Gastroesophageal sphincter (tissue), 4 donors: ENCODE data around the gene CDK10. TPM values are rescaled to one million over a fixed set of nuclear protein-coding genes. Genes with fewer than 3 reads are reported as not detected.

ENCODE experiments used
- ATAC-seq: fragments of 150-250 bp; one replicate; pipeline ENCODE4 v1.9.1; 2016; ENCODE audit warnings: mild to moderate bottlenecking, moderate library complexity
- H3K27ac ChIP-seq, 4 donors: fragments of 200-600 bp; sonication (generic) in 3 of 4; 1 replicate in 3 of 4; 2 replicates in 1 of 4; pipeline ENCODE4 v1.5.1; 2016 to 2019
- H3K27me3 ChIP-seq: fragments of 200-600 bp; sonication (generic); one replicate; pipeline ENCODE4 v1.5.1; 2019
- H3K36me3 ChIP-seq, 2 donors: fragments of 200-600 bp; sonication (generic); one replicate each; pipeline ENCODE4 v1.5.1; 2019; ENCODE audit warnings: control low read depth in 1 of 2
- H3K4me1 ChIP-seq, 3 donors: fragments of 200-600 bp; sonication (generic); 1 replicate in 2 of 3; 2 replicates in 1 of 3; pipeline ENCODE4 v1.5.1; 2016 to 2019; ENCODE audit warnings: control low read depth in 2 of 3
- H3K4me3 ChIP-seq, 2 donors: fragments of 200-600 bp; sonication (generic); one replicate each; pipeline ENCODE4 v1.5.1; 2019; ENCODE audit warnings: mild to moderate bottlenecking in 1 of 2, moderate library complexity in 1 of 2
- H3K9me3 ChIP-seq, 3 donors: fragments of 200-600 bp; sonication (generic); one replicate each; pipeline ENCODE4 v1.5.1; 2017 to 2019; ENCODE audit warnings: control low read depth in 2 of 3
- EP300 ChIP-seq: sonication (generic); formaldehyde crosslinking; IDR thresholded peaks from one replicate; pipeline ENCODE4 v1.6.1; 2017; ENCODE audit warnings: antibody characterized with exemption, mild to moderate bottlenecking
- POLR2A ChIP-seq, 2 donors: fragments of 450-650 bp; IDR thresholded peaks; one replicate each; pipeline ENCODE4 v1.6.1; 2017; ENCODE audit warnings: antibody characterized with exemption in 2 of 2, mild to moderate bottlenecking in 2 of 2, moderate library complexity in 1 of 2
- POLR2AphosphoS5 ChIP-seq: sonication (generic); formaldehyde crosslinking; IDR thresholded peaks from one replicate; pipeline ENCODE4 v1.6.1; 2017; ENCODE audit warnings: antibody characterized with exemption
- WGBS, 2 donors: methylation state at CpG; one replicate each; pipeline ENCODE4 v1.1.5; 2018; ENCODE audit warnings: low coverage in 1 of 2; 5-methylcytosine and 5-hydroxymethylcytosine counted together
- total RNA-seq, 4 donors: library from RNA; depleted of rRNA; stranded (reverse); fragments of >200 nt; gene quantifications; one replicate each; pipeline ENCODE4 v1.1.0, GENCODE V29; 2016
- TF ChIP-seq, protein P1 (sequence below), 4 experiments: fragments of 200-600 bp in 2 of 4; fragments of 450-650 bp in 2 of 4; sonication (generic) in 1 of 4; IDR thresholded peaks; one replicate each; pipeline ENCODE4 v1.5.1; 2017 to 2019; ENCODE audit warnings: antibody characterized with exemption in 4 of 4, mild to moderate bottlenecking in 2 of 4, moderate library complexity in 2 of 4

The CDK10 gene
- total RNA-seq, 4 donors from 2014 or later, result 24.1 to 44.0 (median 28.9) TPM

DNA sequence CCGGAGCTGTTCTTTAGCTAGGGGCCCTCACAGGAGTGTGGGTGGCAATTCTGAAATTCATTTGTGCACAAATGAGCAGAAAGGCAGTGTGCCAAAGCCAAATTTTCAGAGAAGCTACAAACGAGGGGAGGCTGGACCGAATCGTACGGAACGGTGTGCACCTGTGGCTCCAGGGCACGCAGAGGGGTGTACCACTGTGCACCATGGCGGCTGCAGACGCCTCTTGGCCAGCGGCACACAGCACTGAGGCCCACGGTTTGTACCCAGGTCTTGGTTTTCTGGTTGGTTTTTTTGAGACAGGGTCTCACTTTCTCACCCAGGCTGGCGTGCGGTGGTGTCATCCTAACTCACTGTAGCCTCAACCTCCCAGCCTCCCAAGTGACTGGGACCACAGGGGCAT lies 43.9 kb upstream of the CDK10 start:
- peaks cover 0 to 21% (median 0%) of the 10 kb centered on the region in 3 donors for H3K4me1 ChIP-seq
- TF ChIP-seq POLR2A (IDR thresholded peaks at IDR 0.05), result no peak
- TF ChIP-seq, protein P1, sequence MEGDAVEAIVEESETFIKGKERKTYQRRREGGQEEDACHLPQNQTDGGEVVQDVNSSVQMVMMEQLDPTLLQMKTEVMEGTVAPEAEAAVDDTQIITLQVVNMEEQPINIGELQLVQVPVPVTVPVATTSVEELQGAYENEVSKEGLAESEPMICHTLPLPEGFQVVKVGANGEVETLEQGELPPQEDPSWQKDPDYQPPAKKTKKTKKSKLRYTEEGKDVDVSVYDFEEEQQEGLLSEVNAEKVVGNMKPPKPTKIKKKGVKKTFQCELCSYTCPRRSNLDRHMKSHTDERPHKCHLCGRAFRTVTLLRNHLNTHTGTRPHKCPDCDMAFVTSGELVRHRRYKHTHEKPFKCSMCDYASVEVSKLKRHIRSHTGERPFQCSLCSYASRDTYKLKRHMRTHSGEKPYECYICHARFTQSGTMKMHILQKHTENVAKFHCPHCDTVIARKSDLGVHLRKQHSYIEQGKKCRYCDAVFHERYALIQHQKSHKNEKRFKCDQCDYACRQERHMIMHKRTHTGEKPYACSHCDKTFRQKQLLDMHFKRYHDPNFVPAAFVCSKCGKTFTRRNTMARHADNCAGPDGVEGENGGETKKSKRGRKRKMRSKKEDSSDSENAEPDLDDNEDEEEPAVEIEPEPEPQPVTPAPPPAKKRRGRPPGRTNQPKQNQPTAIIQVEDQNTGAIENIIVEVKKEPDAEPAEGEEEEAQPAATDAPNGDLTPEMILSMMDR (IDR thresholded peaks at IDR 0.05), result no peak
- H3K9me3 ChIP-seq, result no peaks in the 10 kb centered on the region
- H3K27me3 ChIP-seq, result no peaks in the 10 kb centered on the region
- H3K36me3 ChIP-seq, result peaks cover 0 to 39% of the 10 kb centered on the region in 2 donors
- ATAC-seq, result no peak
- no peak overlapping the region for H3K27ac ChIP-seq
- 40 to 81% methylated on average over 1 to 4 of the region's 13 CpGs for WGBS, 2 donors
- H3K4me3 ChIP-seq, result no peak overlapping the region

DNA sequence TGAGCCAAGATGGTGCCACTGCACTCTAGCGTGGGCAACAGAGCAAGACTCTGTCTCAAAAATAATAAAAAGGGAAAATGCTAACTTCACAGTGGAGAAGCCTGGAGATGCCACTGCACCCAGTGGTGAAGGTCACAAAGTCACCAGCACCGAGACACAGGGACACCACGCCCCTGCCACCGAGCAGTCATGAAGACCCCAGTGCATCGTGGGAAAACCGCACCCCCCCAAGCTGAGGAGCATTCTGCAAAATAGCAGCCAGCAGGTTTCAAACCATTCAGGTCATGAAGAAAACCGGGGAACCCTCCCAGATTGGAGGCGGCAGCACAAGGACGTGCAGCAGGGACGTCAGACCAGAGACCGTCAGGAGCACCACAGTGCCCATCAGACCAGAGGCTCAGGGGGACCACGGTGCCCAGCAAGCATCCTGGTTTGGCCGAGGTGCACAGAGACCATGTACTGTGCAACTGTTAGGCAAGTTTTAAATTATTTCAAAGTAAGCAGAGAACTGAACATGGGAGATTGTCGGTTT lies 42.7 kb upstream of the CDK10 start:
- no peak for ATAC-seq
- Histone ChIP-seq H3K4me1 (peaks cover 0 to 21% (median 0%) of the 10 kb centered on the region in 3 donors), H3K27me3 (no peaks in the 10 kb centered on the region), H3K27ac (no peak overlapping the region), H3K4me3 (no peak overlapping the region), H3K9me3 (no peaks in the 10 kb centered on the region), H3K36me3 (peaks cover 0 to 45% of the 10 kb centered on the region in 2 donors)
- WGBS, 2 donors, result 67 to 81% methylated on average over 1 to 7 of the region's 14 CpGs
- TF ChIP-seq POLR2A (IDR thresholded peaks at IDR 0.05) (no peak), POLR2AphosphoS5 (no peak), EP300 (no peak)
- TF ChIP-seq, protein P1 (IDR thresholded peaks at IDR 0.05), result no peak

DNA sequence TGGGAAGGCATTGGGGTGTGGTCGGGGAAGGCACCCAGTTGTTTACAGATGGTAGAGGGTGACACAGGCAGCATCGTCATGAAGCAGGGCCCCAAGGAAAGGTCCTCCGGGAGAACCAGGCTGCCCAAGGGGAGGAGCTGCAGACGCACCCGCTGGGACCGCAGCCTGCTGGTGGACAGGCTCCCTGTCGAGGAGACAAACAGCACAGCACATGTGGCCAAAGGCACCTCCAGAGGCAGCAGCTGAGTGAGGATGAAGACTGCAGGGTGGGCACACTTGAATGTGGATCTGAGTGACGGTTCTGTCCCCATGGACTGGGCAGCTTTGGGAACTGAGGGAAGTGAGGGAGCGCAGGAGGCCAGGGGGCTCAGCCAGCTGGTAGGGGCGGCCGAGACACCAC lies 41.4 kb upstream of the CDK10 start:
- Histone ChIP-seq H3K27me3 (no peaks in the 10 kb centered on the region), H3K9me3 (no peaks in the 10 kb centered on the region), H3K4me1 (peaks cover 0 to 19% (median 0%) of the 10 kb centered on the region in 3 donors), H3K4me3 (no peak overlapping the region), H3K36me3 (peaks cover 0 to 58% of the 10 kb centered on the region in 2 donors), H3K27ac (no peak overlapping the region)
- TF ChIP-seq, protein P1 (IDR thresholded peaks at IDR 0.05), result no peak
- TF ChIP-seq EP300, result no peak
- TF ChIP-seq POLR2A (IDR thresholded peaks at IDR 0.05), result no peak
- no peak for TF ChIP-seq POLR2AphosphoS5
- ATAC-seq, result no peak
- WGBS, 2 donors, result 70 to 88% methylated on average over 2 to 3 of the region's 11 CpGs

DNA sequence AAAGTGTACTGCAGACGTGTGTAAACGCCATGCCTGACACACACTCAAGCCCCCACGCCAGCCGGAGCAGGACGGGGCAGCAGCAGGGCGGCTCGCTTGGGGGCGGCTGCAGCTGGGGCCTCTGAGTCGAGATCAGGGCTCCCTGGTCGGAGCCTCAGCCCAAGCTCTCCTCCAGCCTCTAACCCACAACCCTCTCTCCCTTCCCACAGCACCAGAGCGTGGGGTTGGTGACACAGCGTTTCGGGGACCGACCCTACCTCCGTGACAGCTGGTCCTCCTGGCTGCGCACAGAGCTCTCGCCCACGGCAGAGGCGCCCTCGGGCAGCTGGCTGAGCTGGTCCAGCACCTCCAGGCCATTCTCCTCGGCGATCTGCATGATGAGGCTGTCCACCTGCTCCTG lies 40.2 kb upstream of the CDK10 start:
- H3K27me3 ChIP-seq, result no peaks in the 10 kb centered on the region
- no peak overlapping the region for H3K4me3 ChIP-seq
- H3K4me1 ChIP-seq, result peaks cover 0 to 8% (median 0%) of the 10 kb centered on the region in 3 donors
- H3K27ac ChIP-seq, result no peak overlapping the region
- no peak for ATAC-seq
- peaks cover 0 to 69% of the 10 kb centered on the region in 2 donors for H3K36me3 ChIP-seq
- WGBS, 2 donors, result 94% methylated on average over 7 of the region's 22 CpGs; no CpG with 5 or more reads in 1 of the 2 donors
- no peak for TF ChIP-seq EP300
- TF ChIP-seq POLR2A (IDR thresholded peaks at IDR 0.05), result no peak
- TF ChIP-seq POLR2AphosphoS5, result no peak
- TF ChIP-seq, protein P1 (IDR thresholded peaks at IDR 0.05), result no peak
- no peaks in the 10 kb centered on the region for H3K9me3 ChIP-seq

DNA sequence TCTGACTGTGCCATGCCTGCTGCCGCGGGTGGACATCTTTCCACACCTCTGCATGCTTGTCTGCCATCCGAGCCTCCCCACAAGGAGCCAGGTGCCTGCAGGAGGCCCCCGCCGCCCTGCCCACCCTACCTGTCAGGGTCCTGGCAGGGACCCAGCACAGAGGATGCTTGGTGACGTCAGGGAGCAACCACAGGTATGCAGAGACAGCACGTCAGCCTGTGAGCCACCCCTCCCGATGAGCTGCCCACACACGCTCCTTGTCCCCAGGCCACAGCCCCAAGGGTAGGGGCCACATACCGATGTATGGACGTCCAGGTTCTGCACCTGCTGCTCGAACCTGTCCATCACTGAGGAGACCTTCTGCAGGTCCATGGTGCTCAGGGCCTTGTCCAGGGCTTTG lies 39.6 kb upstream of the CDK10 start:
- H3K4me1 ChIP-seq, result peaks cover 0 to 1% (median 0%) of the 10 kb centered on the region in 3 donors
- ATAC-seq, result no peak
- H3K4me3 ChIP-seq, result no peak overlapping the region
- WGBS, 2 donors, result 60% methylated on average over 1 of the region's 12 CpGs; no CpG with 5 or more reads in 1 of the 2 donors
- TF ChIP-seq EP300 (no peak), POLR2AphosphoS5 (no peak), POLR2A (IDR thresholded peaks at IDR 0.05) (no peak)
- TF ChIP-seq, protein P1 (IDR thresholded peaks at IDR 0.05), result no peak
- no peaks in the 10 kb centered on the region for H3K27me3 ChIP-seq
- H3K27ac ChIP-seq, result no peak overlapping the region
- H3K9me3 ChIP-seq, result no peaks in the 10 kb centered on the region
- H3K36me3 ChIP-seq, result peaks cover 0 to 75% of the 10 kb centered on the region in 2 donors
